HG02623 (cell line): ENCODE measurements around the gene GAR1.
"Not testable (repeated sequence)": the region's sequence is repeated elsewhere in the genome, so short reads cannot be mapped to it uniquely, and the experiment has no call there.

Experiments
- ATAC-seq: cut with Tn5 transposase; IDR thresholded peaks from one replicate; pipeline ENCODE4 v1.9.1; 2021; ENCODE audit warnings: moderate library complexity; ENCODE audit not compliant: unreplicated experiment

The GAR1 gene

GRCh38 chr4:109815151-109816081 is at the start of gene GAR1:
TSS of gene GAR1 (plus strand) at chr4:109815762. CDS start at chr4:109816165, 403 bp downstream.
- ATAC-seq = peak; percentile 99

GRCh38 chr4:109782092-109782491 is 33.5 kb upstream of the GAR1 start:
- ATAC-seq = not testable (repeated sequence)

- no peak for ATAC-seq
Observed at GRCh38 chr4:109786846-109787245, 28.7 kb upstream of the GAR1 start.

- ATAC-seq = no peak
Observed at GRCh38 chr4:109787807-109788206, 27.8 kb upstream of the GAR1 start.

GRCh38 chr4:109795059-109795458 is 20.5 kb upstream of the GAR1 start:
- ATAC-seq = no peak

GRCh38 chr4:109798866-109799265 is 16.7 kb upstream of the GAR1 start:
- no peak for ATAC-seq

- ATAC-seq = no peak
Observed at GRCh38 chr4:109801099-109801789, 14.3 kb upstream of the GAR1 start.

GRCh38 chr4:109801895-109802319 is 13.7 kb upstream of the GAR1 start, which contains the start of gene CFI:
TSS of gene CFI (minus strand) at chr4:109801999. CDS start at chr4:109801971, 28 bp downstream.
- no peak for ATAC-seq

GRCh38 chr4:109803924-109804571 is 11.5 kb upstream of the GAR1 start:
- ATAC-seq = peak; percentile 70

GRCh38 chr4:109809655-109810054 is 5.9 kb upstream of the GAR1 start:
- no peak for ATAC-seq

GRCh38 chr4:109810552-109811387 is 4.8 kb upstream of the GAR1 start:
- no peak for ATAC-seq

GRCh38 chr4:109811707-109812106 is 3.9 kb upstream of the GAR1 start:
- ATAC-seq = no peak

- ATAC-seq = no peak
Observed at GRCh38 chr4:109816082-109816442, 500 bp downstream of the GAR1 start.

- no peak for ATAC-seq
Observed at GRCh38 chr4:109816894-109817293, 1.3 kb downstream of the GAR1 start.

- ATAC-seq = no peak
Observed at GRCh38 chr4:109818268-109818667, 2.7 kb downstream of the GAR1 start.

GRCh38 chr4:109820563-109820962 is 5.0 kb downstream of the GAR1 start:
- no peak for ATAC-seq

GRCh38 chr4:109821185-109821584 is 5.6 kb downstream of the GAR1 start:
- ATAC-seq = no peak

GRCh38 chr4:109826719-109827118 is 11.2 kb downstream of the GAR1 start:
- peak; percentile 67 for ATAC-seq

GRCh38 chr4:109827672-109828071 is 12.1 kb downstream of the GAR1 start, which contains the start of gene RRH:
TSS of gene RRH (plus strand) at chr4:109827972. CDS start at chr4:109828028, 56 bp downstream.
- no peak for ATAC-seq

GRCh38 chr4:109833756-109834155 is 18.2 kb downstream of the GAR1 start:
- ATAC-seq = no peak
